GM20431 (cell line): ENCODE measurements around the gene AKAP1.

ENCODE experiments used
- in situ Hi-C: fragments of 300-500 bp; cut with MseI, MboI; formaldehyde crosslinking; loops from one replicate; pipeline ENCODE4 v1.15.0; 2020; ENCODE audit warnings: low sequenced_read_pairs; ENCODE audit not compliant: unreplicated experiment

Gene AKAP1, protein sequence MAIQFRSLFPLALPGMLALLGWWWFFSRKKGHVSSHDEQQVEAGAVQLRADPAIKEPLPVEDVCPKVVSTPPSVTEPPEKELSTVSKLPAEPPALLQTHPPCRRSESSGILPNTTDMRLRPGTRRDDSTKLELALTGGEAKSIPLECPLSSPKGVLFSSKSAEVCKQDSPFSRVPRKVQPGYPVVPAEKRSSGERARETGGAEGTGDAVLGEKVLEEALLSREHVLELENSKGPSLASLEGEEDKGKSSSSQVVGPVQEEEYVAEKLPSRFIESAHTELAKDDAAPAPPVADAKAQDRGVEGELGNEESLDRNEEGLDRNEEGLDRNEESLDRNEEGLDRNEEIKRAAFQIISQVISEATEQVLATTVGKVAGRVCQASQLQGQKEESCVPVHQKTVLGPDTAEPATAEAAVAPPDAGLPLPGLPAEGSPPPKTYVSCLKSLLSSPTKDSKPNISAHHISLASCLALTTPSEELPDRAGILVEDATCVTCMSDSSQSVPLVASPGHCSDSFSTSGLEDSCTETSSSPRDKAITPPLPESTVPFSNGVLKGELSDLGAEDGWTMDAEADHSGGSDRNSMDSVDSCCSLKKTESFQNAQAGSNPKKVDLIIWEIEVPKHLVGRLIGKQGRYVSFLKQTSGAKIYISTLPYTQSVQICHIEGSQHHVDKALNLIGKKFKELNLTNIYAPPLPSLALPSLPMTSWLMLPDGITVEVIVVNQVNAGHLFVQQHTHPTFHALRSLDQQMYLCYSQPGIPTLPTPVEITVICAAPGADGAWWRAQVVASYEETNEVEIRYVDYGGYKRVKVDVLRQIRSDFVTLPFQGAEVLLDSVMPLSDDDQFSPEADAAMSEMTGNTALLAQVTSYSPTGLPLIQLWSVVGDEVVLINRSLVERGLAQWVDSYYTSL

DNA sequence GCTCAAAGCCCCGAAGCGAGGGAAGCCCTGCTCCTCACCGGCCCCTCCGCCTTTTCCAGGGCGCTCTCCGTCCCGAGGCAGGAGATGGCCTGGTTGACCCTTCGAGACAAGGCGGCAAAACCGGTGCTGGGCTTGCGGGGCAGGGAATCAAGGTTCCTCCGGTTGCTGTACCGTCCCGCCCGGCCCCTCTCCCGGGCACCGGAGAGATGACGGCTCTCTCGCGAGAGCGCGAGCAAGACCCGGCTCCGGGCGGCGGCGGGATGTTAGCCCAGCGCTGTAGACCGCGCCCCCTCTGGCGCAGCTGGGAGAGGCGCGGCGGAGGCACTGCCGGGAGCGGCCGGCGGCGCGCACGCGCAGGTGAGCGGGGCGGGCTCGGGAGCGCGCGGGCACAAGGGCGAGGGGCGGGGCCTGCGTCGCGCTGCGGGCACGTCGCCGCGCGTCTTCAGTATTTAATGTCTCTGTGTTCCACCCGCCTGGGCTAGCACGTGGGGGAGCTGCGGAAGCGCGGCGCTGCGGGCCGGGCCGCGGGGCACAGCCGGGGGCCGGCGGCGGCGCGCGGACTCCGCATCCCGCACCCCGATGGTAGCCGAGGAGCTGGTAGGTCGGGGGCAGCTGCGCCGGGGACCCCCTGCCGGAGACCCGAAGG is at the start of gene AKAP1:
AKAP1 (plus strand) TSS at position 445 of the 646 bp plus-strand sequence. CDS start 20,219 bp downstream, outside the sequence.
- in situ Hi-C loops, result no loop called here

DNA sequence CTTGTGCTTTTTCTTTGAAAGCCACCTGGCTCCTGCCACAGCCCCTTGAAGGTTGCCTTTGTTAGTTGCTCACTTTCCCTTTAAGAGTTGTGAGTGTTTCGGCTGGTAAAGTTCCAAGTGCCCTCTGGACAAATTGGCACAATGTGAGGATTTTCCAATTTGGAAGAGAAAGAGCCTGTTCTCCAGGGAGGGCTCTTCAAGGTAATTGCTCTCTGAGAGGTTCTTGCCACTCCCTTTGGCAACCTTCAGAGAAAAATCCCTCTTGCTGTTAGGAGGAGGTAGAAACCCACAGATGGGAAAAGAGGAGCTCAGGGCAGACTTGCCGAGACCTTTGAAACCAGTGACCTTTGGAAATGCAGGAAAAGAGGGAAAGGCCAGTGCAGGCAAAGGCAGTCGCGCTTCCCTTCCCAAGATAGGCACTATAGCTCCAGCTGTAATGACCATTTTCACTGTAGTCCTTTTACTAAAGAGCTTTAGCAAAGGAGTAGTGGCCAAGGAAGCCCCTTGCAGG is 49.0 kb upstream of the AKAP1 start:
- in situ Hi-C loops, result no loop called here

DNA sequence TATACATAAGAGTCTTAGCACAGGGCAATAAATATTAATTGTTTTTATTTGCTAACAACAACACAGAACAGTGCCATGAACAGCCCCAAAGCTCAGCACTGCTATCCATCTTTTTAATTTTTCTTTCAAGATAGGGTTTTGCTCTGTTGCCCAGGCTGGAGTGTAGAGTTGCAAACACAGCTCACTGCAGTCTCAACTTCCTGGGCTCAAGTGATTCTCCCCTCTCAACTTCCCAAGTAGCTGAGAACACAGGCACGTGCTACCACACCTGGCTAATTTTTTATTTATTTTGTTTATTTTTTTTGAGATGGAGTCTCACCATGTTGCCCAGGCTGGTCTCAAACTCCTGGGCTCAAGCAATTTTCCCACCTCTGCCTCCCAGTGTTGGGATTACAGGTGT is 47.6 kb upstream of the AKAP1 start:
- in situ Hi-C loops, result no loop called here

DNA sequence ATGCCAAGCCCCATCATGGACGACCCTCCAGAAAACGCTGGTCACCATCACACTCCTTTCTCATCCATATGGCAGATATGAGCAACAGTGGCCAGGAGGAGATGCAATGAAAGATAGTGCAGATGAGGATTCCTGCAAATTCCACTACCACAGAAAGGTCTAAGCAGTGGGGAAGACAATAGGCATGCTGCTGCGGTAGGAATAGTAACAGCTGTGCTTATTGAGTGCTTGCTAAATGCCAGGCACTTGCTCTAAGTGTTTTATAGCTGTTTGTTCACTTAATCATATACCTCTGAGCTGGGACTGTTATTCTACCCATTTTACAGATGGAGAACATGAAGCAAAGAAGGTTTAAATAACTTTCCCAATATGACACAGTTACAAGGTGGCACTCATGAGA is 46.6 kb upstream of the AKAP1 start:
- in situ Hi-C loops, result no loop called here

DNA sequence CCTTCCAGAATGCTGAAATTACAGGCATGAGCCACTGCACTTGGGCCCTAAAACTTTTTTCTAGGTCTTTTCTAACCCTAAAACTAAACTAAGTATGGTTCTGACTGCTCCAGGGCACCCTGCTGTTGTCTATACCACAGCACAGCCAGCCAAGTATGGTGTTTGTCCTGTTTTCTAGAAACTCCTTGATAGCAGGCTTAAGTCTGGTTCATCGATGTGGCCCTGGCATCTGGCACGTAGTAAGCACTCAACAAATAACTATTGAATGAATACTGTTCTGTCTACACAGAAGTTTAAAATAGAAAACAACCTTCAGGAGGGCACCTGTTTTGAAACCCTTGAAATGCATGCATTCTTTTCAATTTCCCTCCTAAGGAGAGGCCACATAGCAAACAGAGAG is 44.5 kb upstream of the AKAP1 start:
- in situ Hi-C loops, result no loop called here

DNA sequence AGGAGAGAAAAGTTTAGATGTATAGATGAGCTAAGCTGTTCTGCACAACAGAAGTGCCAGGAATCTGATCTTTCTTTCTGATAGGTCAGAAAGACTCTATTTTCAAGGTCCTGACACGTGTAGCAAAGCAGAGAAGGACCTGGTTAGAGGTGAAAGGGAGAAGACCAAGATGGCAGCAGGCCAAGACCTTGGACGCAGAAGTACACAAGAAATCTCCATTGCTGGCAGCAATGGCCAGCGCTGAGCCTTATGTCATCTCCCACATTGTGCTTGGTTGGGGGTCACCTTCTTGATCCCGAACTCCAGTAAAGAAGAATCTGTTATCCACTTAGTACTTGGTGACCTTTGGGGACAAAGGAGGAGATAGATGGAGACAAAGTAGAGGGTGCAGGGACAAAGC is 41.8 kb upstream of the AKAP1 start:
- in situ Hi-C loops, result no loop called here

DNA sequence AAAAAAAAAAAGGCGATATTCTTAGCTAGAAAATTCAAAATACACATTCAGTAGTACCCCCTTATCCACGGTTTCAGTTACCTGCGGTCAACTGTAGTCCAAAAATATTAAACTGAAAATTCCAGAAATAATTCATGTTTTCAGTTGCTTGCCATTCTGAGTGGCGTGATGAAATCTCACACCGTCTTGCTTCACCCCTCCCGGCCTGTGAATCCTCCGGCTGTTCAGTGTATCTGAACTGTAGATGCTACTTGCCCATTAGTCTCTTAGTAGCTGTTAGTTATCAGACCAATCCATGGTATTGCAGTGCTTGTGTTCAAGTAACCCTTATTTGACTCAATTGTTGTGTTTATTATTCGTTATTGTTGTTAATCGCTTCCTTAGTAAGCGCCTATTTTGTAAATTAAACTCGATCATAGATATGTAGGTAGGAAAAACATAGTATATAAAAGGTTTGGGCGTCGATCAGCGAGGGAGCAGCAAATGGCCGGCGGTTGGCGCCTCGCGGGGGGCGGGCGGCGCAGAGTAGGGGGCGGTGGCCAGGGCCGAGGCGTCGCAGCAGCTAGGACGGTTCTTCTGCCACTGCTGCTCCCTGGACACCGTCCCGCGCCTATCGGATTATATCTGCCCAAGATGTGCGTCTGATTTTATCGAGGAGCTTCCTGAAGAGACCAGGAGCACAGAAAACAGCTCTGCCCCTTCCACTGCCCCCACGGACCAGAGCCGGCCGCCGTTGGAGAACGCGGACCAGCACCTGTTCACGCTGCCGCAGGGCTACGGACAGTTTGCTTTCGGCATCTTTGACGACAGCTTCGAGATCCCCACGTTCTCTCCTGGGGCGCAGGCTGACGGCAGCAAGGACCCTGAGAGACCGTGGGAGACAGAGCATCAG is 39.8 kb upstream of the AKAP1 start:
- in situ Hi-C loops, result no loop called here

DNA sequence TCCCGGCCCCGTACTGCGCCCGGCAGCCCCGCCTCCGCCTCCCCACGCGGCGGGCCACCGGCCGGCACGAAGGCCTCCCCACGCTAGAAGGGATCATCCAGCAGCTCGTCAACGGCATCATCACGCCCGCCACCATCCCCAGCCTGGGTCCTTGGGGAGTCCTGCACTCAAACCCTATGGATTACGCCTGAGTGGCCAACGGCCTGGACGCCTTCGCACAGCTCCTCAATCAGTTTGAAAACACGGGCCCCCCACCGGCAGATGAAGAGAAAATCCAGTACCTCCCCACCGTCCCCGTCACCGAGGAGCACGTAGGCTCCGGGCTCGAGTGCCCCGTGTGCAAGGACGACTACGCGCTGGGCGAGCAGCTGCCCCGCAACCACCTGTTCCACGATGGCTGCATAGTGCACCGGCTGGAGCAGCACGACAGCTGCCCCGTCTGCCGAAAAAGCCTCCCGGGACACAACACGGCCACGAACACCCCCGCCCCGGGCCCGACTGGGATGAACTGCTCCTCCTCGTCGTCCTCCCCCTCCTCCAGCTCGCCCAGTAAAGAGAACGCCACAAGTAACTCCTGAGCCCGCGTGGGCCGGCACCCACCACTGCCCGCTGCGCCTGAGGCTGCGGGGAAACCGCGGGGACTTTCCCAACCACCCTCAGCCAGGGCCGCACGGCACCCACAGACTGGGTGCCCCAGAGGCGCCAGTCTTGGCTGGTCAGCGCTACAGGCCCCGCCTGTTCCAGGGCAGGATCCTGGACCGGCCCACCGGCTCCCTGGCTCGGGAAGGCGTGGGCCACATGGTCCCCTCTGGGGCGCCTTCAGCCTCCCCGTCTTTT is 39.0 kb upstream of the AKAP1 start:
- in situ Hi-C loops, result no loop called here

DNA sequence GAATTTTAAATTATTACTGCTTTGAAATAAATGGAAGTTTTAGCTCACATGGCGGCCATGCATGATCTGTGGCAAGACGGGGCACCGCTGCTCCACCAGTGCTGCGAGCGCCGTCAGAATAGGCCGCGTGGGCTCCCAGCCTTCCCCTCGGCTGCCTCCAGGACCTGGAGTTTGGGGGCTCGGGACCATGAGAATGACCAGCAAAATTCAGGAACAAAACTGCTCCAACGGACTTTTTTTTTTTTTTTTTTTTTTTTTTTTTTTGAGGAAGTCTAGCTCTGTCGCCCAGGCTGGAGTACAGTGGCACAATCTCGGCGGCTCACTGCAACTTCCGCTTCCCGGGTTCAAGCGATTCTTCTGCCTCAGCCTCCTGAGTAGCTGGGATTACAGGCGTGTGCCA is 38.3 kb upstream of the AKAP1 start:
- in situ Hi-C loops, result no loop called here

DNA sequence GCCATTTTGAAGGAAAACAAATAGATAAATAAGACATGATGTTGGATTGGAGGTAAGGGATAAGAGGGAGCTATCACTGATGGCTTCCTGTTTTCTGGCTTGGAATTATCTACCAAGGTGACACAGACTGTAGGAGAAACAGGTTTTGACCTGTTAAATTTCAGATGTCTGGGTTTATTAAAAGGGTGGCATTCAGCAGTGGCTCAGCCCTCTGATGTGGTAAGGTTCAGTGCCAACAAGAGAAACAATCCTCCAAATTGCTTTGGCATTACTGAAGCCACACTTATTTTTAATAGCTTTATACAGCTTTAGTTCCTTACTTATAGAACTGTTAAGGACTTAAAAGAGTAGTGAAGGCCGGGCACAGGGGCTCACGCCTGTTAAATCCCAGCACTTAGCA is 37.0 kb upstream of the AKAP1 start:
- in situ Hi-C loops, result no loop called here

DNA sequence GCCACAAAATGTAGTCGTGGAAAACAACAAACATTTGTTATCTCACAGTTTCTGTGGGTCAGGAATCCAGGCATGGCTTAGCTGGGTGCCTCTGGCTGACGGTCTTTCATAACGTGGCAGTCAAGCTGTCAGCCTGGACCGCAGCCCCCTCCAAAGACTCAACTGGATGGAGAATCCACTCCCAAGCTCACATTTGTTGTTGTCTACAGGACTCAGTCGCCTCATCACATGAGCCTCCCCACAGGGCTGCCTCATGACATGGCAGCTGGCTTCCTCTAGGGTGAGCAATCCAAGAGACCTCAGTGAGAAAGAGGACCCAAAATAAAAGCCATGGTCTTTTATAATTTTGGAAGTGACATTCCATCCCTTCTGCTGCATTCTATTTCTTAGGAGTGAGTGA is 34.7 kb upstream of the AKAP1 start:
- in situ Hi-C loops, result no loop called here

DNA sequence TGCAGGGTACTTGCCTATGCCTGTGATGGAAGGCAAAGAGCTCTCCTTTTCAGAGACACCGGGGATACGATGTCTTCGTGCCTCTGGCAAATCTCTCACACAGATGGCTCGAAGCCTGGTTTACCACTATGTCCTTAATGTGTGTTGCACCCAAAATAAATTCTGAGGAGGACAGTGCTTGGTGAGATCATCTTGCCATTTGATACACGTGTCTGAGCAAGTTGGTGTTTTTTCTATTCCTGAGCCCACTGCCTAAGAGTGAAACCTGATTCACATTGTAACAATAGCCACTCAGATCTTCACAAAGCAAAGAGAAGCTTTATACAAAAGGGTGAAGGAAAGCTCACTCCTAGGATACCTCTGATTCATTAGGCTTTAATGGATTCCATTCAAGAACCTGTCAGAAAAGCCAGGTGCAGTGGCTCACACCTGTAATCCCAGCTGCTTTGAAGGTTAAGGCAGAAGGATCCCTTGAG is 33.1 kb upstream of the AKAP1 start:
- in situ Hi-C loops, result no loop called here

DNA sequence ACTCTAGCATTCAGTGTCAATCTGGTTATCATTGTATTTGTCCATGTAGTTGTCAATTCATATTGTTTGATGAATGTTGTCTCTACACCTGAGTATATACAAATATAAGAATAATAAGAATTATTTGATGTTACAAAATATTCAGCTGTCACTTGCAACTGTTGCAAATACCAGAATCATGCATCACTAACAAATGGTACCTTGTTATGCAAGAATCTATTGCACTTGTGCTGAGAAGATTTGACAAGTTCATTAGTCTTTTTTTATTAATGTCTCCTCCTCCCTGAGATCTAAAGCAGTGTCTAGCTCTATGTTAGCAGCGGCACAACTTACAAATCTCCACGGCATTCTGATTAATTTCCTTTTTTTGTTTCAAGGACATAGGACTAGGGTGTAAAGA is 22.2 kb upstream of the AKAP1 start:
- in situ Hi-C loops, result no loop called here

DNA sequence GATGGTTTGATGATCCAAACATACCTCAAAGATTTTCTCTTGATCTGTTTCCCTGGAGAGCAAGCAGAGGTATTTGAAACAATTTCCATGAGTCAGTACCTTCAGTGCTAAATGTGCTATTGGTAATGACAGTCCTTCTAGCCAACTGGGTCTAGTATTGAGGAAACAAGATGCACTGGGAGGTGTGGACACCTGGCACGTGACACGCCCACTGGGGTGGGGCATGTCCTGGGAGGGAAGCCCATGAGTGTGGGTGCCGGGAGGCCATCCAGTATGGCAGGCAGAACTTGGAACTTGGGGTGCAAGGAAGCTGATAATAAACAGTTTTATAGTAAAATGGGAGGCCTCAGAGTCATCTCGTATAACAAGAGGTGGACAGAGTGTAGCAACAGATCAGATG is 17.9 kb upstream of the AKAP1 start:
- in situ Hi-C loops, result no loop called here

DNA sequence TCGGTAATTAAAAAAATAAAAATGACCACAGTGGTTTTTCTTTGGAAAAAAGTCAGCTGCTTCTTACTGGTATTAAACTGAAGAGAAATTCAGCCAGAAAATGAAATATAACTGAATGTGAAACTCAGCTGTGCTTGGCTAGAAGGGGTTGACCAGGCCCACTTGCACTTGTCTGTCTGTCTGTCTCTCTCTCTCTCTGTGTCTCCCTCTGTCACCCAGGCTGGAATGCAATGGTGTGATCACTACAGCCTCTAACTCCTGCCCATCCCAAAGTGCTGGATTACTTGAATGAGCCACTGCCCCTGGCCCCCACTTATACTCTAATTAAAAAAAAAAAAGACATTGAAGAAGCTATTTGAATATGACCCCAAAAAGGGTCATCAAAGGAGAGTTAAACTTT is 17.3 kb upstream of the AKAP1 start:
- in situ Hi-C loops, result no loop called here

DNA sequence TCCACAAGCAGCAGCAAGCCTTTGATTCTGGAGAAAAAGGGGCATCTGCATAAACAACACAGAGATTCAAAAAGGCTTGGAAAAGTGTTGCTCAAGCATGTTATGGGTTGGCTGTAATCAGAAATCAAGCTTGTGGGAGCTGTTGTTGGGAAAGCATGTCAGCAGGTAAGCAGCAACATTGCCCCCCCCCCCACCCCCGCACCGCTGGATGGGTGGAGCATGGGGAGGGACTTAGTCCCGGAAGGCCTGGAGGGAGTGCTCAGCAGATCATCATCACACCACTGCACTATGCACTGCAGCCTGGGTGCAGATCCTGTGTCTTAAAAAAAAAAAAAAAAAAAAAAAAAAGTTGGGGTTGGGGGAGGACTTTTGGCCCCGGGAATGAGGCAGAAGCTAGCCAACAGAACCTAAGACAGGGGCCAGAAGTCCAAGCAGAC is 16.8 kb upstream of the AKAP1 start:
- in situ Hi-C loops, result no loop called here

DNA sequence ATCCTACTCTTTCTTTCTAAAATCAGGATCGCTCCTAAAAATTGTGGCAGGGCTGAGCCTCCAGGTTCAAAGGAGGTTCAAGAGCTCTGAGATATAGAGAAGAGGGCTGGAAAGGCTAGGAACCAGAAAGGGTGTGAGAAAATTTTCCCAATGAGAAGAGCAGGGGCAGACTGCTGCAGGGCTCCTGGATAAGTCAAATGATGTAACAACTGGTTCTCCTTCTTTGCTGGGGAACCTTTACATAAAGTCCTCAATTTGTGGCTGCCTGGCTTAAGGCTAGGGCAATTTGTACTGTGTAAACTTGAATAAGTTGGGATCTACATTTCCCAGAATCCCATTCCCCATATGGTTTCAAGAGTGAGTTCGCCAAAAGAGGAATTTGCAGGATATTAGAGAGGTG is 16.3 kb upstream of the AKAP1 start:
- in situ Hi-C loops, result no loop called here
